HG02885 (cell line): Measurements from ENCODE around the gene TUFT1.
A peak's percentile ranks its signal among the peaks of the same experiment; 100 is the strongest.

Source experiments
- ATAC-seq: cut with Tn5 transposase; IDR thresholded peaks from one replicate; pipeline ENCODE4 v1.9.1; 2021; ENCODE audit warnings: mild to moderate bottlenecking; ENCODE audit not compliant: unreplicated experiment, poor library complexity

Gene TUFT1

DNA sequence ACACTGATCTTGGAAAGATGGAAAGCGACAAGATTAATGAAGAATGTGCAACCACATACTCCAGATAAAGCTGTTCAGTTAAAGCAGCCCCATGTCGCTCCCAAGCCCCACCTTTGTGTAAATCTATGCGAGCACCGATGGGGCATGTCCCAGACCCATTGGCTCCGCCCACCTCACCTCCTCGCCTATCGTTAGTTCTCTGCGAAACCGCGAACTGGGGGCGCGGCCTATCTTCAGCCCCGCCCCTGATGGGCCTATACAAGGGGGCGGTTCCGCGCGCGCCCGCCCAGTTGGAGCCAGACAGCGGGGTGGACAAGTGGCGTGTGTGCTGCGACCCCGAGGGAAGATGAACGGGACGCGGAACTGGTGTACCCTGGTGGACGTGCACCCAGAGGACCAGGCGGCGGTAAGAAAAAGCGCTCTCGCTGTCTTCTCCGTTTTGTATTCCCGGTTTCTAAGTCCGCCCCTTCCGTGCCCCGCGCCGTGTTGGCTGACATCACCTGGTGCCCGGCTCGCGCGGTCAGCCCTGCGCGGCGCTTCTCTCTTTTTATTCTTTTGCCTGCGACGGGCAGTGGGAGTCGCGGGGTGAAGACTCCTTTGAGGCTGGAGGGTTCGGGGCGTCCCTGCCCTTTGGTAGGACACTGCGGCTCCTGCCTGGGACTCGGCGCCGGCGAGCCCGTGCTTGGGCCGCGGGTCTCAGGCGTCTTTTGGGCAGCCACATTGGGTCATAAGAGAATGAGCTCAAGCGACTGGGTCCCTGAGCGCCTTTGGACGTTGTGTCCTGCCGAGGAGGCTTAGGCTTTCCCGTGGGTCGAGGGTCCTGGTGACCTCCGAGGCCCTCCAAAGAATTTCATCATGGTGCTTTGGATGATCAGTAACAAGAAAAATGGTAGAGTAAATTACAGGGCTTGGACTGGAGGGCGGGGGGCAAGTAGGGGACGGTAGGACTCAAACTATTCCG lies at the start of gene TUFT1:
TSS of gene TUFT1 (plus strand) at position 289 of the 961 bp plus-strand sequence. CDS start at position 347, 58 bp downstream.
- ATAC-seq = peak; percentile 94

GRCh38 chr1:151491641-151492040 lies 48.5 kb upstream of the TUFT1 start:
- no peak for ATAC-seq

DNA sequence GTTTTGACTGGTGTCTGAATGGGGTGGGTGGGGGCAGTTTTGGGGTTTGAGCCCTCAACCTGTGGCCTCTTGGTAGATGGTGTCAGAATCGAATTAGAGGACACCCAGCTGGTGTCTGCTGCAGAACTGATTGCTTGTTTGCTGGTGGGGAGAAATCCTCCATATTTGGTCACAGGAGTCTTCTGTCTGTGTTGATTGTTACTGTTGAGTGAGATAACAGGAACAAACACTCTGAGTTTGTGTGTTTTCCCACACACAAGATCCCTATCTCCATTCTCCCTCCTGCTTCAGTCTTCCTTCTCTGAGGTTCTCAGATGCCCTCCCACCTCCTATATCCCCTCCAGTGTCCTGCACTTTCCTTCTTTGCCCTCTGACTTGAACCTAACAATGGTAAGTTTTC lies 48.0 kb upstream of the TUFT1 start:
- no peak for ATAC-seq

DNA sequence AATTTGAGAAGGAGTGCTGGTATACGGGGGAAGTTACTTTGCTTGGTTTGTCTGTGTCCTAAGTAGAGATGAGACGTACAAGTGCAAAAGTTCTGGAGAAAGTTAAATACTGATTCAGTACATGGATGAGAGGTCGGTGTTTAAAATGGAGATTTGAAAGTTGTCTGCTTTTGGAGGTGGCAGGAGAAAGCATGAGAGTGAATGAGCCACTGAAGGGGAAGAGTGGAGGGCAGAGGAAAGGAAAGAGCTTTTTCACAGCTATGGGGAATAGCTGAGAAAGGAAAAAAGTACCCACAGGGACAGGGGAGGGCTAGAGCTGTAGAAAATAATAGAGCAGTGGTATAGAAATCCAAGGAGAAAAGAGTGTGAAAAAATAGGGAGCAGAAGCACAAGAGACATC lies 47.1 kb upstream of the TUFT1 start:
- ATAC-seq = no peak

- ATAC-seq = no peak
These were observed 45.3 kb upstream of the TUFT1 start for GRCh38 chr1:151494741-151495281.

- no peak for ATAC-seq
These were observed 44.8 kb upstream of the TUFT1 start for GRCh38 chr1:151495316-151495715.

- ATAC-seq = no peak
These were observed 40.7 kb upstream of the TUFT1 start for GRCh38 chr1:151499365-151499764.

DNA sequence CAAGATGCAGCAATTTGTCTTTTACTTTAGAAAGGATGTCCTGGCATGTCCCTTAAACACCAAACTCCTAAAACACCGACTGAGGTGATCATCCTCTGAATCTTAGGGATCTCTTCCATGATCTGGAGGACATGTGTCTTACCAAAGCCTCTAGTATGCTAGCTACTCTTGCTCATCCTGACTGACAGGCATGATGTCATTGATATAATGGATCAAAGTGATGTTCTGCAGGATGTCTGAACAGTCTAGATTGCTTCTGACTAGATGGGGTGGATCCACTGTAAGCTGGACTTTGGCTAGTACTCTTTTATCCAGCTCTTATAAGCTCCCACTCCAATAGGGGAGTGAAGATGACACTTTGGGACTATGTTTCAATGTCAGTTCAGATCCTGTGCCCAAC lies 40.2 kb upstream of the TUFT1 start:
- no peak for ATAC-seq

- ATAC-seq = no peak
These were observed 38.6 kb upstream of the TUFT1 start for GRCh38 chr1:151501474-151501873.

DNA sequence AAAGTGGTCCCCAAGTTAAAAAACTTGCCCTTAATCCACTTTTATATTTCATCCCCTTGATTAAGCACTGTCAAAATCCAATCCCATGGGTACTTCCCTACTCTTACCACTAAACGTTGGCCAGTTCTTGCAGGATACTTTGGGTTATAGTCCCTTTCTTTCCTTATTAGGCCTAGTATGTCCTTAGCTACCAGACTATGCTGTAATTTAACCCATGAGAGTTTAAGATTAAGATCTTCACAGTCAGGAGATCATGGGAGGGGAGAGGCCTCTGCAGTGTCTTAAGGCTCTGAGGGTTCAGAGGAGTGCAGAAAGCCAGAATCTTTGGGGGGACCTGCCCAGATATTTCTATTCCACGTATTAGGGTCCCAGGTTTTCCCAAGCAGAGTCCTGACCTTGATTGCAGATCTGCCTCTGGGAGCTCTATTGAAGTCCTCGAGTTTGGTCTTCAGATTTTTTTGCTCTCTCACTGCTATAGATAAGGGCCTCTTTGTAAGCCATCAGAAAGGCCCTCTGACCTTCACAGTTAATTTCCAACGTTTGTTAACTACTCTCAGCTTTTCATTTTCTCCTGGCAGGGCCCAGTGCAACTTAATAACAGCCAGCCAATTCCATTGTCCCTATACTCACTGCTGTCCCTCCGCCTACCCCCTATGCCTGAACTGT lies 37.9 kb upstream of the TUFT1 start:
- ATAC-seq = no peak

- ATAC-seq = no peak
These were observed 37.0 kb upstream of the TUFT1 start for GRCh38 chr1:151502859-151503780.

- ATAC-seq = no peak
These were observed 35.9 kb upstream of the TUFT1 start for GRCh38 chr1:151504252-151504651.

GRCh38 chr1:151504759-151505158 lies 35.4 kb upstream of the TUFT1 start:
- no peak for ATAC-seq

DNA sequence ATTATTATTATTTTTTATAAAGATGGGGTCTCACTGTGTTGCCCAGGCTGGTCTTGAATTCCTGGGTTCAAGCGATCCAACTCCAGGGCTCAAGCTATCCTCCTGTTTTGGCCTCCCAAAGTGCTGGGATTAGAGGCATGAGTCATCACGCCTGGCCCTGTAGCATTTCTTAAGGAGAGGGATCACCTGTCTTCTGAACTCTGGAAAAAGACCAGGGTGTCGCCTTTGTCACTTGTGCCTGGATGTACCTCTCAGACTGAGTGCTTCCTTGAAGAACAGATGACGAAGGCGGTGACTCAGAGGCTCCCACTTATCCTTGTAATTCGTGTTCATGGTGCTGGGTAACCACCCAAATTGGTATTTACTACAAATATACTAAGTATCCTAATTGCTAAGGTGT lies 31.3 kb upstream of the TUFT1 start:
- ATAC-seq = no peak

DNA sequence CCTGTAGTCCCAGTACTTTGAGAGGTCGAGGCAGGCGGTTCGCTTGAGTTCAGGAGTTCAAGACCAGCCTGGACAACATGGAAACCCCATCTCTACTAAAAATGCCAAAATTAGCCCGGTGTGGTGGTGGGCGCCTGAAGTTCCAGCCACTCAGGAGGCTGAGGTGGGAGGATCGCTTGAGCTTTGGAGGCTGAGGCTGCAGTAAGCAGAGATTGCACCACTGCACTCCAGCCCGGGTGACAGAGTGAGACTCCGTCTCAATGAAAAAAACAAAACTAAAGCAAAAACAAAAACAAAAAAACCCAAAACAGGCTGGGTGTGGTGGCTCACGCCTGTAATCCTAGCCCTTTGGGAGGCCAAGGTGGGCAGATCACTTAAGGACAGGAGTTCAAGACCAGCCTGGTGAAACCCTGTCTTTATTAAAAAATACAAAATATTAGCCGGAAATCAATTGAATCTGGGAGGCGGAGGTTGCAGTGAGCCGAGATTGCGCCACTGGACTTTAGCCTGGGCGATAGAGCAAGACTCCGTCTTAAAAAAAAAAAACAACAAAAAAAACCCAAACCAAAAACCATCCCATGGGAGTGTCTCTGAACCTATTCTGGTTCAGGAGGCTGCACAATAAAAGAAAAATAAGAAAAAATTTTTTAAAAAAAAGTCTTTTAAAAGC lies 30.6 kb upstream of the TUFT1 start:
- no peak for ATAC-seq

GRCh38 chr1:151510020-151510405 lies 30.1 kb upstream of the TUFT1 start:
- ATAC-seq = no peak

DNA sequence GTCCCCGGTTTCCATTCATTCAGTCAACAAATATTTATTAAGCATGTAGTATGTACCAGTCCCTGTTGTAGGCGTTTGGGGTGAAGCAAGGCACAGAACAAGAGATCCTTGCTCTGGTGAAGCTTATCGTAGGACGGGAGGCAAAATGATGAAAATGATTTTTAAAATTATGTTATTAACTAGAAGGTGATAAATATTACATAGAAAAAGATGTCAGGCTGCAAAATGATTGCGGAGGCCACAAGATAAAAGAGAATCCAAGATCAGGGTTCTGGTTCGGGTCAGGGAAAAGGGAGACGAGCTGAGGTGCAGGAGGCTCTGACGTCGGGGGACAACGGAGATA lies 29.5 kb upstream of the TUFT1 start:
- no peak for ATAC-seq

DNA sequence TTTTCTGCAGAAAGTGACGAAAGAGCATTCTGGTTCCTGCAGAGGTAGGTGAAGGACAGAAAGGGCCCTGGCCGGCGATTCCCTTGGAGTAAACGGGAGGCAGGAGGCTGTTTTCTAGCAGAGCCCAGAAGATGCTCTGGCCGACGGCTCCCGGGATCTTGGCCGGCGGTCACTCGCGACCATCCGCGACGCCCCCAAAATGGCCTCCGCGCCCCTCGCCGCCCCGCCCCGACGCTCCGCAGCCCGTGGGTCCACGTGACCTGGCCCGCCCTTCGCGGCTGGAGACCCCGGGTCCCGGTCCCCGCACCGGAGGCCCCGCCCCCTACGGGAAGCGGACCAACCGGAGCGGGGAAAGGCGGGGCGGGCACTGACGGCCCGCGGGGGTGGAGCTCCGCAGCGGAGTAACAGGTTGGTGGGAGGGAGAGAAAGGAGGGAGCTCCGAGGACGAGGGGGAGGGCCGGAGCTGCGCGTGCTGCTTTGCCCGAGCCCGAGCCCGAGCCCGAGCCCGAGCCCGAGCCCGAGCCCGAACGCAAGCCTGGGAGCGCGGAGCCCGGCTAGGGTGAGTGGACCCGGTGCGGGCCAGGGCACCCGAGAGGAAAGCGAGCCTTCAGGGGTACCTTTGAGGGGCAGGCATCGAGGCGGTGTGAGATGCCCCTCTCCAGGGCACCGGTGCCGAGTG lies 29.0 kb upstream of the TUFT1 start, which contains the start of gene CGN:
TSS of gene CGN (plus strand) at position 431 of the 679 bp plus-strand sequence. CDS start 7,133 bp downstream, outside the sequence.
- ATAC-seq = peak; percentile 85

DNA sequence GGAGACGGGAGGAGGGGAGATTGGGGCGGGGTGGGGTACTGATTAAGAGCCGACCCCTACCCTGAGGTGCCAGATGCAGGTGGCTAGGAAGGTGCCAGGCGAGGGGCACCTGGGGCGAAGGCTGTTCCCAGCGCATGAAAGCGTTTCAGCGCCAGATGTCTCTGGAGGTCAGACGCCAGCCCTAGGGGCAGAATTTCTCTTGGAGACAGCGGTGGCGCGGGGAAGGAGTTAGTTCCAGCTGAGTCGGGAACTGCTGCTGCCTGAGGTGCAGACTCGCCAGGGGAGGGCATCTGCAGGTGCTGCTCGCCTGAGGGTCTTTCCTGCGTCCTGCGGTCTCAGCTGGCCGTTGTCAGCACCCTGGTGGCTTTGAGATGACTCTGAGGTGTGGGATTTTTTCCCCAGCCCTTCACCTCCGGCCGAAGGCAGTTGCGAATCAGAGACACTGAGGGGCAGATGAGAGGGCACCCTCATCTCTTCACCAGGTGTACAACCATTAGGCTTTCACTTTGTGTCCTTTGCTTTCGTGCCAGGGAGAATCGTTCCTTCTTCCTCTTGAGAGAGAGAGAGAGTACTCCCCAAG lies 28.4 kb upstream of the TUFT1 start:
- ATAC-seq = peak; percentile 21
